Caco-2 (cell line): Measurements from ENCODE around the gene ARHGAP27. TPM values are rescaled to one million over a fixed set of nuclear protein-coding genes. Genes with fewer than 3 reads are reported as not detected.

Source experiments
- BruUV-seq: library from RNA; stranded (reverse); fragments of 400-500 nt; replicated peaks from 2 replicates; lab custom pipeline; 2021; lab: Mats Ljungman, UMichigan
- CTCF ChIA-PET: fragments of 300-600 bp; sonication (Branson Sonifier 250); formaldehyde crosslinking; loops from one replicate; lab custom pipeline; 2022; ENCODE audit warnings: antibody characterized with exemption; lab: Charles Lee
- POLR2A ChIA-PET: fragments of 300-600 bp; sonication (Branson Sonifier 250); formaldehyde crosslinking; loops from one replicate; lab custom pipeline; 2022; ENCODE audit warnings: antibody characterized with exemption; lab: Charles Lee
- DNase-seq, 2 experiments: peaks; one replicate each; pipeline versions ENCODE4 v3.0.0 to v3.0.0-alpha.2; 2020 to 2022
- H3K27me3 ChIP-seq: replicated peaks from 2 replicates; pipeline ENCODE4 v1.6.0; 2011; ENCODE audit warnings: low read length; ENCODE audit not compliant: control insufficient read depth, insufficient read depth
- H3K36me3 ChIP-seq: 2 replicates; pipeline ENCODE4 v1.5.1; 2011; ENCODE audit warnings: low read length; ENCODE audit not compliant: control insufficient read depth, insufficient read depth
- H3K4me1 ChIP-seq: fragments of 250-450 bp; sonication (Bioruptor Pico); 2 replicates; pipeline ENCODE4 v1.5.1; 2020; ENCODE audit warnings: mild to moderate bottlenecking
- H3K4me3 ChIP-seq: 2 replicates; pipeline ENCODE4 v1.5.1; 2011; ENCODE audit warnings: low read depth, mild to moderate bottlenecking, control low read depth, low read length
- H3K9me3 ChIP-seq: fragments of 250-450 bp; sonication (Bioruptor Pico); 2 replicates; pipeline ENCODE4 v1.5.1; 2020; ENCODE audit warnings: mild to moderate bottlenecking, moderate library complexity
- H3K27ac Mint-ChIP-seq: one replicate; pipeline ENCODE4 v1.8.0; 2022; ENCODE audit warnings: mixed read lengths; ENCODE audit not compliant: unreplicated experiment
- H3K27me3 Mint-ChIP-seq: one replicate; pipeline ENCODE4 v1.8.0; 2022; ENCODE audit warnings: mixed read lengths; ENCODE audit not compliant: insufficient read depth, unreplicated experiment
- H3K36me3 Mint-ChIP-seq: one replicate; pipeline ENCODE4 v1.8.0; 2022; ENCODE audit warnings: mild to moderate bottlenecking, mixed read lengths; ENCODE audit not compliant: insufficient read depth, unreplicated experiment
- H3K4me1 Mint-ChIP-seq: one replicate; pipeline ENCODE4 v1.8.0; 2022; ENCODE audit warnings: low read depth, mixed read lengths; ENCODE audit not compliant: unreplicated experiment
- H3K4me3 Mint-ChIP-seq: one replicate; pipeline ENCODE4 v1.8.0; 2022; ENCODE audit warnings: mild to moderate bottlenecking, moderate library complexity, mixed read lengths; ENCODE audit not compliant: unreplicated experiment
- H3K9me3 Mint-ChIP-seq: one replicate; pipeline ENCODE4 v1.8.0; 2022; ENCODE audit warnings: mixed read lengths; ENCODE audit not compliant: unreplicated experiment
- CTCF ChIP-seq, 2 experiments: fragments of 200-600 bp in 1 of 2; IDR thresholded peaks; 1 replicate in 1 of 2; 2 replicates in 1 of 2; pipeline versions ENCODE4 v1.5.1 to v1.8.0; 2011 to 2022; ENCODE audit warnings: antibody characterized with exemption in 1 of 2, control low read depth in 1 of 2, inconsistent platforms in 1 of 2, low read depth in 1 of 2, low read length in 1 of 2, mild to moderate bottlenecking in 1 of 2, moderate library complexity in 1 of 2; ENCODE audit not compliant: insufficient read depth in 1 of 2, severe bottlenecking in 1 of 2, unreplicated experiment in 1 of 2
- intact Hi-C: fragments of 100-400 bp; cut with micrococcal nuclease; formaldehyde crosslinking; loops from one replicate; pipeline ENCODE4 v1.10.0; 2022; ENCODE audit not compliant: unreplicated experiment
- total RNA-seq: library from RNA; stranded (reverse); gene quantifications from 2 replicates; pipeline ENCODE4 v1.2.3, GENCODE V29; 2022

ARHGAP27 gene
- total RNA-seq, 1 experiment from 2014 or later: 35.9 TPM

GRCh38 chr17:45364531-45365390 lies 67.9 kb downstream of the ARHGAP27 start:
- no peaks in the 10 kb centered on the region for H3K36me3 ChIP-seq
- CTCF ChIA-PET: no interaction called here

GRCh38 chr17:45363498-45363897 lies 69.2 kb downstream of the ARHGAP27 start:
- Histone ChIP-seq H3K27me3 (no peaks in the 10 kb centered on the region), H3K9me3 (no peaks in the 10 kb centered on the region), H3K36me3 (no peaks in the 10 kb centered on the region), H3K4me1 (no peaks in the 10 kb centered on the region), H3K4me3 (no peak overlapping the region)
- no TSS peak for BruUV-seq
- no peak for TF ChIP-seq CTCF (IDR thresholded peaks at IDR 0.05; ENCODE audit: insufficient read depth in 1 of 2, low read depth in 1 of 2, low read length in 1 of 2, severe bottlenecking in 1 of 2, unreplicated experiment in 1 of 2)
- Mint-ChIP-seq H3K4me3 (no peak overlapping the region), H3K9me3 (no peaks in the 10 kb centered on the region), H3K4me1 (no peaks in the 10 kb centered on the region), H3K27ac (no peak overlapping the region), H3K36me3 (no peaks in the 10 kb centered on the region), H3K27me3 (no peaks in the 10 kb centered on the region)
- DNase-seq: no peak
- ChIA-PET POLR2A (interaction anchor here (0.6 kb wide), 1 partner anchor 8 kb away, joined by 3 read pairs; no protein-coding TSS in a partner anchor), CTCF (no interaction called here)
- intact Hi-C loops: no loop called here

More at GRCh38 chr17:45364531-45365390, 67.9 kb downstream of the ARHGAP27 start:
- H3K4me3 Mint-ChIP-seq: no peak overlapping the region
- no peak for DNase-seq
- POLR2A ChIA-PET: no interaction called here
- intact Hi-C loops: no loop called here
- no TSS peak for BruUV-seq
- no peak for TF ChIP-seq CTCF (IDR thresholded peaks at IDR 0.05; ENCODE audit: insufficient read depth in 1 of 2, low read depth in 1 of 2, low read length in 1 of 2, severe bottlenecking in 1 of 2, unreplicated experiment in 1 of 2)
- no peaks in the 10 kb centered on the region for H3K4me1 Mint-ChIP-seq
- Histone ChIP-seq H3K27me3 (no peaks in the 10 kb centered on the region), H3K4me1 (no peaks in the 10 kb centered on the region), H3K9me3 (no peaks in the 10 kb centered on the region), H3K4me3 (no peak overlapping the region)
- H3K27ac Mint-ChIP-seq: peak overlapping the region; percentile 29
- H3K9me3 Mint-ChIP-seq: no peaks in the 10 kb centered on the region
- H3K27me3 Mint-ChIP-seq: no peaks in the 10 kb centered on the region
- H3K36me3 Mint-ChIP-seq: no peaks in the 10 kb centered on the region

GRCh38 chr17:45361976-45362375 lies 70.7 kb downstream of the ARHGAP27 start:
- Mint-ChIP-seq H3K4me3 (no peak overlapping the region), H3K27me3 (no peaks in the 10 kb centered on the region), H3K27ac (no peak overlapping the region), H3K4me1 (no peaks in the 10 kb centered on the region), H3K36me3 (no peaks in the 10 kb centered on the region), H3K9me3 (no peaks in the 10 kb centered on the region)
- Histone ChIP-seq H3K4me3 (no peak overlapping the region), H3K4me1 (no peaks in the 10 kb centered on the region), H3K36me3 (no peaks in the 10 kb centered on the region), H3K9me3 (no peaks in the 10 kb centered on the region; the same call in 1 of the 2 replicates), H3K27me3 (no peaks in the 10 kb centered on the region)
- DNase-seq: no peak
- no peak for TF ChIP-seq CTCF (IDR thresholded peaks at IDR 0.05; ENCODE audit: insufficient read depth in 1 of 2, low read depth in 1 of 2, low read length in 1 of 2, severe bottlenecking in 1 of 2, unreplicated experiment in 1 of 2)
- no TSS peak for BruUV-seq
- intact Hi-C loops: no loop called here
- ChIA-PET POLR2A (interaction anchor here (0.7 kb wide), 1 partner anchor 62 kb away, joined by 5 read pairs; no protein-coding TSS in a partner anchor), CTCF (no interaction called here)
